HG02610 (cell line): ENCODE results near the gene XAF1.
"Not testable (repeated sequence)": the region's sequence is repeated elsewhere in the genome, so short reads cannot be mapped to it uniquely, and the experiment has no call there.

Source experiments
- ATAC-seq: cut with Tn5 transposase; IDR thresholded peaks from one replicate; pipeline ENCODE4 v1.9.1; 2021; ENCODE audit warnings: mild to moderate bottlenecking, moderate library complexity; ENCODE audit not compliant: unreplicated experiment

XAF1 gene

GRCh38 chr17:6797718-6798351 is 42.0 kb downstream of the XAF1 start:
- no peak for ATAC-seq

- no peak for ATAC-seq
Observed at GRCh38 chr17:6799738-6800137, 43.9 kb downstream of the XAF1 start.

- no peak for ATAC-seq
Observed at GRCh38 chr17:6800422-6801027, 44.7 kb downstream of the XAF1 start.

GRCh38 chr17:6811510-6811909 is 55.7 kb downstream of the XAF1 start:
- no peak for ATAC-seq

GRCh38 chr17:6812295-6812694 is 56.4 kb downstream of the XAF1 start:
- no peak for ATAC-seq

- no peak for ATAC-seq
Observed at GRCh38 chr17:6815775-6816174, 59.9 kb downstream of the XAF1 start.

- not testable (repeated sequence) for ATAC-seq
Observed at GRCh38 chr17:6816368-6816767, 60.5 kb downstream of the XAF1 start.

GRCh38 chr17:6818938-6819337 is 63.1 kb downstream of the XAF1 start:
- no peak for ATAC-seq

- ATAC-seq: no peak
Observed at GRCh38 chr17:6823011-6823442, 67.2 kb downstream of the XAF1 start.
